NCI-H226 (cell line): Measurements from ENCODE around the gene ASTN2.

Source experiments
- DNase-seq: peaks from one replicate; pipeline ENCODE4 v3.0.0-alpha.2; 2015

ASTN2 gene

DNA sequence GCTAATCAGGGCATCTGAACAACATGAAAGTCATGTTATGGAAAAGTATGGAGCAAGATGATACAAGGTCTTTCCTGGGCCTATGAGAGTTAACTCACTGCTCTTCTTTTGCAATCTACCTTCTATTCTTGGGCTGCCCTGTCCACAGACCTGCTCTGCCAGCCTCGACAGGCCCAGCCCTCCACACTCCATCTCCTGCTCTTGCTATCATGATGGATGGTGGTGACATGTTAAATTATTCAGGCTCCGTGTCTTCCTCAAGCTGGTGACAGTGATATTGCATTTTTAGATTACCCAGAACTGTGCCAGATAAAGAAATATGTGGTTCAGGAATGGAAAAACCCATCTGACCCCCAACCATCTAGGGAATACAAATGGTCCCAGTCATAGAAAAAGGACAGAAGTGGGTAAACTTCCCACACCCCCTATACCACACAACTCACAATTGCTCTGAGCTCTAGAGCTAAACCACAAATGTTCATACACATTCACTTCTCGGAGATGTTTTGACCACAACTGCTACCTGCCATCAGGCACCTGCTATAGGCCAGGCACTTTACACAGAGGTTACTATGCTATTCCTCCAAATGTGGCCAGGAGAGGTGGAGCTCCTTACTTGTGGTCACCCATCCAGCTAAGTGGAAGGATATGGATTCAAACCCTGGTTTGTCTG is 311.3 kb downstream of the ASTN2 start:
- DNase-seq: no peak

DNA sequence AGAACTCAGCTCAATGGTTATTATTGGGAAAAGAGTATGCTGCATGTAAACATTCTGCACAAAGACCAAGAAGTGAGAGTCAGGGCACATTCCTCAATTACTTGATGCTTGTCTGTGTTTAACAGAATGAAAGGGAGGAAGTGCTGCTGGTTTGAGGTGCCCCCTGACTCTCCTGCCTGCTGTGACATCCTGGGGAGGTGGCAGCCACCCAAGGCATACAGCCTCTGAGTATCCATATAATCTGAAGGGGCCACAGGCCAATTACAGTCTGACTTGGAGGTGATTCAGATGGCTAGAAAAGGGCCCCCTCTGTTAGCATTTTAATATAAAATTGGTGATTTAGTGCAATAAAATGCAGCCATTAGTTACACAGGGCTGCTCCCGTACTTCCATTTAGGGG is 313.8 kb downstream of the ASTN2 start:
- no peak for DNase-seq

DNA sequence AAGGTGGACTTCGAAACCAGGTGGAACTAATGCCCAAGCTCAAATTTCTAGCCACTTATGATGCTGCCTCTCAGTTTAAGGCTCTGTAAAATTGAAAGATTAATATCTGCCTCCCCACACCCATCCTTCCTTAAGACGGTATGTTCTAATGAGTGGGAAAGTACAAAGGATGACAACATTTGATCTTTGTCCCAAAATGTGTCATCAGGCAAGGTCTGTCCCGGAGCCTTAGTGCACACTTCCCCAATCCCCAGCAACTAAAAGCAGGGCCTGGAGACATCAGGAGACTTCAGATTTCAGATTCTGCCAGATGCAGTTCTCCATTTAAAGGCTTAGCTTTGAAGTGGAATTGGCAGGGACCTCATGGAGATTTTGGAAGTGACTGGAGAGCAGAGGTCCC is 316.5 kb downstream of the ASTN2 start:
- no peak for DNase-seq

DNA sequence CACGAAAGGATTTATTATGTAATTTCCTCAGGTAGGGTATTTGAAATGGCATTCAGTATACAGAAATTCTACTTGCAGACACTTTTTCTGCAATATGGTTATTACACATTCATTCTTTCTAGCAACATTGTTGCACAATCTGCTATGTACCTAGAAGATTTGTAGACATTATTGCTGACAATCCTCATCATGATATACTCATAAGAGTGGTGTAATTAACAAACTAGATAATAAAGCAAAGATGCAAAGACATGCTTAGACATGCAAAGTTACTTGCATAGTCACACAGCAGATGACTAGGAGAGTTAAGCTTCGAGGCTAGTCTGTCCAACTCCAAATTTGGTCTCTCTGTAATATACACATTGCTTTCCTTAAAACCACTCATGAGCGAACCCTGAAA is 317.1 kb downstream of the ASTN2 start:
- DNase-seq: no peak

DNA sequence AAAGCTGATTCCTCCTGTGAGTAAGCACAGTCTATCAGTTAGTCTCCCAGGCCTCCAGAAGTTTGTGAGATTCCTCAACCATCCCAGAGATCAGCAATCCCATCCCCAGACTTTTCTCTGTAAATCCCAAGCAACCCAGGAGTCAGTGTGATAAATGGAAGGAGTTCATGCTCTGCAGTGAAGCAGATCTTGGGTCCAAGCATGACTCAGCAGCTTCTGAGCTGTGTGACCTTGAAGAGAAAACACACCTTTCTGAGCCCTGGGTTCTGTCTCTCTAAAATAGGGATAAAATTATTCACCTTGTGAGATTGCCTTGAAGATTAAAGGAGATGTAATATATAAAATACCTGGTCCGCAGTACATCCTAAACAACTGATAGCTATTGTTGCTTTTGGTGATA is 318.7 kb downstream of the ASTN2 start:
- no peak for DNase-seq

DNA sequence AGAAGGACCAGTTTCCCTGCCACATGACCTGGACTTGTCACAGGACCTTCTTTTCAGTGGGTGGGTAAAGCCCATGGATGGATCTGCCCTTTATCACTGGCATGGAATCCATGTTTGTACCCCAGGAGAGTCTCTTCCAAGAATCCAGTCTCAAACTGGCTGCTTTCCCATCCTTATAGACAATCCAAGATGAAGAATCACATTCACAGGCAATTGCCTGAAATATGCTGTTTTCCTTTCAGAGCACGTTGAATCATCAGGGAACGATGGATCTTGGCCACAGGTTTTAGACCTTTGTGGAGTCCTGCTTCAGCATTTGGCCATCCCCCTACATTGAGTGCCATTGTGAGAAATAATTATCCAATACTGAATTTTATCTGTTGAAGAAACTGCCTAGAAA is 319.8 kb downstream of the ASTN2 start:
- DNase-seq: no peak

DNA sequence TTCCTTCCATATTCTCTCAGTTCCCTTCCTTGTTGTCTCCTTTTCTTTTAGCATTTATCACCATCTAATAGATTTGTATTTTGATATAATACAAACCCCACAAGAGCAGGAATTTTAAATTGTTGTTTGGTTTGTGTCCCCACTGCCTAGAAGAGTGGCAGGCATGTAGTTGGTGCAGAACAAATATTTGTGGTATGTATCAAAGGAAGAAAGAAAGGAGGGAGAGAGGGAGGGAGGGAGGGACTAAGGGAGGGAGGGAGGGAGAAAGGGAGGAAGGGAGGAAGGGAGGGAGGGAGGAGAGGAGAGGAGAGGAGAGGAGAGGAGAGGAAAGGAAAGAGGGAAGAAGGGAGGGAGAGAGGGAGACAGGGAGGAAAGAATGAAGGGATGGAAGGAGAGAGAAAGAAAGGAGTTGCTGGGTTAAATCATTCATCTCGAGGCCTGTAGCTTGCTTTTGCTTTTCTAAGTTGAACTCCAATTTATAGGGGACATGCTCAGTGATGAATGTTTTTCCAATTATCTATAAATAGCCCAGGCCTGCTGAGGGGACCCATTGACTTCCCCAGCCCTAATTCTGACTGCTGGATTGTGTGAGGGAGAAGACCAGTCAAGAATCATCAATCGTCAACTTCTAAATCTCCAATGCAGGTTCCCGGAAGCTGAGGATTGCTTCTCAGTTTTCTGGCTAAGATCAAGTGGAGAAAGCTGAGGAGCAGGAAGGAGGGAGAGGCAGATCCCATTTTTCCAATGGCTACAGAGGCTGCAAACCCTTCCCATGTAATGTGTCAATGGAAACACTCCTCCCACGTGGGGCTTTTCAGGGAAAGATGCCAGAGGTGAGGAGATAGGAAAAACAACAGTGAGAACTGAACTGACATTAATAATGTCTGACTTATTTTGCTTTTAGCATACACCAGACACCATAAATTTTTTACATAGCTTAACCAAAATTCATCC is 320.7 kb downstream of the ASTN2 start:
- DNase-seq: no peak

DNA sequence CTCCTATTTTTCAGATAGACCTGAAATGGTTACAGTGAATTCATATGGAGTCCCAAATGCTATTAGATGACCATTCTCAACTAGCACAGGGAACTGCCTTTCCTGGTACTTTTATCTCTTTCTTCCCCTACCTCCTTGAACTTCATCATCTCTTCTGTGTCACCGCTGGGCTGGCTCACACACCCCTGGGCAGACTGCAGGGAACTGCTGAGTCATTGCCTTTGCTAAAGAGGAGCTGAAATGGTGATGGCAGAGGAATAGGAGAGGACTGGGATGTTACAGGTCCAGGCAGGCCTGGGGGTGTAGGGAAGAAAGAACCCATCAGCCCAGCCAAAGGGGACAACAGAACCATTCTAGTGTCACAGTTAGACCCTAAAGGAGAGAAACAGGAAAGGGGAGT is 322.3 kb downstream of the ASTN2 start:
- no peak for DNase-seq

DNA sequence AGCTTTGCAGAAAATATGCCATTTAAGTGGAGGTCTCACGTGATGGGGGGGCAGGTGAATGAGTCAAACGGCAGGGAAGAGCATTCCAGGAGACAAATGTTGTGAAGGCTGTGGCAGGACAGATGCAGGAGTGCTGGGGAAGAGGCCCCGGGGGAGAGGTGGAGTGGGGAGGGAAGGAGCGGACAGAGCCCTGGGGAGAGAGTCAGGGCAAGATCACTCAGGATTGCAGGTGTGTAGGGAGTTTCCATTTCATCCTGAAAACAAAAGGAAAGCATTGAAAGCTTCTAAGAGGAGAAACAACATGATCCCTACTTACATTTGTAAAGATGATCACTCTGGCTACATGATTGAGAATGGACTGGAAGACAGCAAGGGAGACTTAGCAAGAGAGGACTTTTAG is 323.3 kb downstream of the ASTN2 start:
- no peak for DNase-seq

DNA sequence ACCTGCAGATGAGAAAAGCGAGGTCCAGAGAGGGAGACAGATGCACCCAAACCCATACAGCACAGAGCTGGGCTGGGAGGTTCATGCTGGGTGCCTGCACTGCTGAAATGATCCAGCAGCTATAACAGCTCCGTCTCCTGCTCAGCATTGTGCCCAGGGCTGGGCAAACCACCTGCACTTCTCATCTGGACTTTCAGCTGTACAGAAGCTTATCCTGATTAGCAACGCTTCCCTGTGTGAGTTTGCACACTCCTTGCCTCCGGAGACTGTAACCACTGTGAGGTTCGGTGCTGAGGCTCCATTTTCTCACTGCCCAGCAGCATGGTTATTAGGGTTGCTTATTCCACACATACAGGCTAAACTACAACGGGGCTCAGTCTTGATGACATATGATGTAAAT is 326.1 kb downstream of the ASTN2 start:
- DNase-seq: no peak

DNA sequence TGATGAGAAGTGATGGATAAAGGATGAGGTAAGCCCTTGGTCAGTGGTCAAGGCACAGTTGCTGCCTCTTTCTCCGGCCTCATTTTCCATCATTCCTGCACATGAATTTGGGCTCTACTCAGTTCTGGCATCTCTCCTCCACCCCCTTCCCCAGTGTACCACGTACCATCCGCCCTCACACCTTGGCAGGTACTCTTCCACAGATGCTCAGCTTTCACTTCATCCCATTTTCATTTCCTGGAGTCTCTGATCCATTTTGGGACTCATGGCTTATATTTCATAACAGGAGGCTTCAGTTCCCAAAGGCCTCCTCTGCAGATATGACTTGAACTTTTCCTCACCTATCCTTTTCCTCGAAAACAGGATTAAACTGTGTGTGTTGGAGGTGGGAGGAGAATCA is 326.7 kb downstream of the ASTN2 start:
- DNase-seq: no peak

DNA sequence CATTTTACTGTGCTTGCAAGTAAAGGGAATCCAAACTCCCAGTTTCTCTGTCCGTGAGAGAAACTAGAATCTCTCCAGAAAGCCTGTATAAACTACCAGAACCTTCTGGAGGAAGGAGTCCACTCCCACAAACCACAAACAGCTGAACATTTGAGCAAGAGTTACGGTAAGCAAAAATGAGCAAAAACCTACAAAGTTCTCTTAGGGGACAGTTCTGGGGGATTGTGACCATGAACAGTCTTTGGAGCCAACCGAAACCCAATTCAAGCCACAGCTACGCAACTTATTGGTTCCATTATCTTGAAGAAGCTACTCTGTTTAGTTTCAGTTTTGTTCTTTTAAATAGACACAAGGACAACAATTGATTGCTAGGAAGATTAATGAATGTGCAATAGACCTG is 330.6 kb downstream of the ASTN2 start:
- no peak for DNase-seq

DNA sequence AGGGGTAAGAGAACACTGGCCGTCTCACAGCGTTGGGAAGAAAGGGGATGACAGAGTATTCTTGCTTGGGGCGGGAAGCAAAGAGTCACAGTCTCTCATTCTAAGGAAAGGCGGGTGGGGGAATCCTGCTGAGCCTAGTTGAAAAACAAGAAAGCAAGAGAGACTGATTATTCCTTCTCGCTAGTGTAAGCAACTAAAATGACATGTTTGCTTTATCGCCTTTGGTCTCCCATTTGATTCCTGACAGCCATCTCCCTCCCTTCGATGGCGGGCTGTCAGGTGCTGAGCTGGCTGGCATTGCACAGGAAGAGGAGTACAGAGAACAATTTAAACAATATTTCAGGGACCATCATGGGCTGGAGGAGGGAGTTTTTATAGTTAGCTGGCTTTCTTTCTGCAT is 331.3 kb downstream of the ASTN2 start:
- no peak for DNase-seq

DNA sequence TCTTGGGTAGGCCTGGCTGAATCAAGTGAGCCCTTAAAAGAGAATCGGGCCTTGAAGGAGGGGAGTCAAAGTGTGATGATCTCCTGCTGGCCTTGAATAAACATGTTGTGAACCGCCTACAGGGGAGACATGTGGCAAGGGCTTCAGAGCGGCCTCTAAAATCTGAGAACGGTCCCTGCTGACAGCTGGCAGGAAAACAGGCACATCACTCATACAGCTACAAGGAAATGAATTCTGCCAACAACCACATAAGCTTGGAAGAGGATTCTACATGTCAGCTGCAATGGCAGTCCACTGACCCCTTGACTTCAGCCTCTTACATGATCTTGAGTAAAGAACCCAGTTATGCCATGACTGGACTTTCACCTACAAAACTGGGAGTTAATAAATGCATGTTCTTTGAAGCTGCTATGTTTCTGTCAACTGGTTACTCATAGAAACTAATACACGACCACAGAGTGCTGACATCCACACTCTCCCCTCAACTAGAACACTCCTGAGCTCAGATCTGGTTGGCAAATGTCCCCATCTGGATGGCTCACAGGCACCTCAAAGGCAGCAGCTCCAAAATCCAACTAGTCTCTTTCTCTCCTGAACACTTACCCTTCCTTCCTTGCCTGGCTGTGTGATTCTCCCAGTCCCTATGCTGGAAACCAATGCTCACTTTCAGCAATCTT is 333.1 kb downstream of the ASTN2 start:
- DNase-seq: no peak

DNA sequence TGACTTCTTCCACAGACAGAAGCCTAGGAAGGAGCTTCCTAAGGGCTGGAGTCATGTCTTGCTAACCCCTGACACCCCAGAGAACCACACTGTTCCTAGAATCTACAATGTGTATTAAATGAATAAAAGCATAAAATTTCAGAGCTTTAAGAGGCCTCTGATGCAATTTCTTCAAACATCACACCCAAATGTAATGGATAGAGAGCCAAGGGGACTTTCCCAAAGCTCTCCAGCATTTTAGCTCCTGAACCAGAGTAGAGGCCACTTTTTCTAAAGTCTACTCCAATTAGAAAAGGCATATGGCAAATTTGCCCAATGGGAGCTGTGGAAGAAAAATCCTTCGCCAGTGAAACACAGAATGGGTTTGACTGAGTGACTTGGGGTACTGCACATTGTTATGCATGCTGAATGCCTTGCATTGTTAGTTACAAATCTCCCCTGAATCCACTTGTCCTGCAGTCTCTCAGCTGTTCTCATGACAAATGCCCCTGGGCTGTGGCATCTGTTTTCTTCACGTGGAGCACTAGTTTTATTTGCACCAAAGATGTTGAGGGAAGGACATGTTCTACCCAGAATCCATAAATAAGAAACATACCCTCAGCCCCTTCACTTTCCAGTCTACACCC is 334.0 kb downstream of the ASTN2 start:
- no peak for DNase-seq

DNA sequence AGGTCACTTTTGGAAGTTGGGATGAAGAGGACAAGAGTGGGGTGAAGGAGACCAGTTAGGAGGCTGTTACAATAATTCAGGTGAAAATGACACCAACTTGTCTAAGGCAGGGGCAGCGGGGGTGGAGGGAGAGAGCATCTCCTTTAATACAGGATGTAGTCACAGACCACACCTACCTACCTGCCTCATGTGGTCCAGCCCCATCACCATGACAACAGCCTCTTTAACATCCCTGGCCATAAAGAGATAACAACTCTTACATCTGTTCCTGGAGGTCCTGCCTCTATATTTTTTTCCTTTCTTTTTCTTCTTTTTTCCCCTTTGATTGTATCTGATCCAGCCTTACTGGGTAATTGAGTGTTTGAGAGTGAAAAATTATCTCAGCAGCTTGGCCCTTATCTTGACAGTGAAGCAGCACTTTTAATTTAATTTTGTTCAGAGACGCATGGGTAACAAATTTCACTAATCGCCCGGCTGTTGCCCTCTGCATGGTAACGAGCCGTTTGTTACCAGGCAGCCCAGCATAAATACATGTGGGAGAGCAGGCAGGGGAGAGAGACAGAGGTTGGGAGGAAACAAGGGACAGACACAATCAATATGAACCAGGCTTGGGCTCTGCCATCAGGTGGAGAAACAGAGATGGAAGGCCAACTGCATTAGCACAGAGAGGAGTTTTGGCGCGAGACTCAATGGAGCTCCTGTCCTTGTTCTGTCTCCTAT is 338.1 kb downstream of the ASTN2 start:
- no peak for DNase-seq

DNA sequence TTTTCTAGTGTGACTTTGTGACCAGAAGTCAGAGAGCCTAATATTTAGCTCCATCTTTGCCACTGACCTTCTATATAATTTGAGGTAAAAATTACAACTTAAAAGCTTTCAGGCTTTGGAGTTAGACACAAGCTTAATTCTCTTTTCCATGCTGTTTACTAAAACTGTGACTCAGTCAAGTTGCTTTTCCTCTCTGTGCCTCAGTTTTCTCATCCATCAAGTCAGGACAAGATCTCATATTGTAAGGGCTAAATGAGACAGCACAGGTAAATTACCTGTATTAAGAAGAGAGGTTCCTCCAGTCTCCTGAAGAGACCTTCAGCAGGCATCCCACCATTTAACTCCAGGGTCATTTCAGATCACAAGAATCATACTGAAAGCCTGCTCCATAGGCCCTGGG is 339.2 kb downstream of the ASTN2 start:
- DNase-seq: no peak

DNA sequence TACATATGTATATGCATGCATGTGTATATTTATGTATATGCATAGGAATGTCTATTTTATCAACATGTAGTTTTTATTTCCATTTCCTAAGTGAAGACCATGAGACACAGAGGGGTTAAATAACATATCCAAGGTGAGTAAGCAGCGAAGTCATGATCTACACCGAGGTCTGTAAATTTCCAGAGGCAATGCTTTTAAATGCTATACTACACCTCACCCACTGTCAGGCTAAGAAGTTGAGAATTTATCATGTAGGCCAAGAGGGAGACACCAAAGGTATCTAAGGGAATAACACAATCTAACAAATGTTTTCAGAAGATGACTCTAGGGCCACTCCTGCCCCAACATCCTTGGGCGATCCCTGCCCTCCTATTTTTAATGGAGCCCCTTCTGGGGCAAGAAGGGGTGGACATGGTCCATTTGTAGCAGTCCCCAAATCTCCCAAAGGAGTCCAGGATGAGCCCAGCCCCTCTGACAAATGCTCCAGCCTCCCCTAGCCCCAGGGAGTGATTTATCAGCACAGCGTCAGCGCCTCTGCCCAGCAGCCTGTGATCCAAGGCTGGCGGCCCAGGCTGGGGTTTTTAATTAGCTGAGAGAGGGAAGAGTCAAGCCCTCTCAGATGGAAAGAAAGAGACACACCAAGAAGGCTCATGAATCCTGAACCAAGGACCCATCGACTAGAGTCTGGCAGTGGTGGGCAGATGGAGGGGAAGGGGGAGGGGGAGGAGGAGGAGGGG is 339.9 kb downstream of the ASTN2 start:
- no peak for DNase-seq

DNA sequence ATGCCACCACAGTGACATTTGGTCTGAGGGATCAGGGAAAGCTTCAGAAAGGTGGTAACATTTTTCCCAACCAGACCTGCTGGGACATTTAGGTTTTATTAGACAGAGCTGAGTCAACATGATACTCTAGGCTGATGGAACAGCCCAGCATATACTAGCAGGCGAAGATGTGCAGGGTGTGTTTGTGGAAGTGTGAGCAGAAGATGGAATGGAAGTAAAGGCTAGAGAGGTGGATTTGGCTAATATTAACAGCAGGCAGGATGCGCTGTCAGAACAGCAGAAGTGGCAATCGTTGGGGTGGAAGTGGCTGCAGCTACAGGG is 340.6 kb downstream of the ASTN2 start:
- no peak for DNase-seq

DNA sequence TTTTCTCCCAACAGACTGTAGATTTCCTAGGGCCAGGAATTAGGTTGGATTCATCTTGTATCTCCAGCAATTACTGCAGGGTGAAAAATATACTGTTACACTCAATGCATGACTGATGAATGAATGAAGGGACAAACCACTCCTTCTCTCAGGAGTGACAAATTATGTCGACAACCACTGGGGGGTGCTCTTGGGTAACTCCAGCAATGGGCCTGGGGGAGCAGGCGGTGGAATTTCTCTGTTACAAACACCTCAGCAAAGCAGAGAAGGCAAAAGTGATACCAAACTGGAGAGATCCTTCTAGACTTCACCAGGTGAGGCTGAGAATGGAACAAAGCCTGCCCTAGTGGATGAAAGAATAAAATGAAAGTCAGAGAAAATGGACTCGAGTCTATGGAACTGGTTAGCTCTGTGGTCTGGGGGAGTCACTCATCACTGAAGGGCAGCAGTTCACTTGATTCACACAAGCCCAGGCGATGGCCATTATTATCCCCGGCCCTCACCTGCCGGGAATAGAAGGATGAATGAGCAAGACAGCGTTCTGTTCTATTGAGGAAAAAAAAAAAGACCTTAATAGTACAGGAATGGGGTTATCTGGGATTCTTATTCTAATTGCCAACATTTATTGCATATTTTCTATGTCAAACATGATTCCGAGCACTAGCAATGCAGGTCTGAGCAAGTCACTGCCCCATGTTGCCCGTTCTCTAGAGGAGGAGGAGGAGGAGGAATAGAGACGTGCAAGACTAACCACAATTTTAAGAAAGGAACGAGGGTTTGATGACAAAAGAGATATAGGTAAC is 341.1 kb downstream of the ASTN2 start:
- no peak for DNase-seq

DNA sequence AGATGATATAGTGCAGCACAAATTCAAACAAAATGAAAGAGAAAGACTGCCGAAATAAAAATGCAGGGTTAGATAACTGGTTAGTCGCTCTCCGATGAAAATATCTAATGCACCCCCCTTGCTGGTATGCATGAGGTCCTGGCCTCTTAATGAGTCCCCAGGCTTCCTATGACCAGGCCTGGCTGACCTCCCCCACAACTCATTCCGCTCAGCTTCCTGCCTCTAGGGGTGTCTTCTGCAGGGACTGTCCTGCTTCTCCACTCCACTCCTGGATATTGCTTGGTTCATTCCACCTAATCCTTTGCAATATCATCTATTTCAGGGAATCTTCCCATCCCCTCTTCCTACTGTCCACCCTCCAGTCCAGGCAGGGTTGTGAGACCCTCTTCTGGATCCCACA is 341.8 kb downstream of the ASTN2 start:
- no peak for DNase-seq
